ENCODE measurements around the gene HIP1R.

GRCh38 chr12:122880155-122880667 lies 45.0 kb downstream of the HIP1R start:
- no peak for TF ChIP-seq CTCF (IDR thresholded peaks at IDR 0.05; ENCODE audit: low read depth, low read length, poor library complexity, severe bottlenecking)
- no peak for TF ChIP-seq EZH2phosphoT487 (IDR thresholded peaks at IDR 0.05; ENCODE audit: borderline replicate concordance, low read length)

Measured in DOHH2 (cell line).